GM12872 (cell line): Measurements from ENCODE around the gene DBNDD1.

Experiments used
- CTCF ChIP-seq: IDR thresholded peaks from 3 replicates; pipeline ENCODE4 v1.5.1; 2011; ENCODE audit warnings: low read depth, mild to moderate bottlenecking, low read length, moderate library complexity; ENCODE audit not compliant: insufficient read depth

DBNDD1 gene

GRCh38 chr16:90042946-90043514 is 23.8 kb upstream of the DBNDD1 start:
- no peak for TF ChIP-seq CTCF

GRCh38 chr16:90041896-90042473 is 22.7 kb upstream of the DBNDD1 start:
- TF ChIP-seq CTCF: no peak

GRCh38 chr16:90040152-90041023 is 21.1 kb upstream of the DBNDD1 start:
- TF ChIP-seq CTCF: no peak

GRCh38 chr16:90037276-90037675 is 18.0 kb upstream of the DBNDD1 start:
- TF ChIP-seq CTCF: no peak

GRCh38 chr16:90035902-90036301 is 16.6 kb upstream of the DBNDD1 start:
- TF ChIP-seq CTCF: no peak

- no peak for TF ChIP-seq CTCF
These were observed 15.2 kb upstream of the DBNDD1 start for GRCh38 chr16:90034504-90034903.

GRCh38 chr16:90033387-90033786 is 14.1 kb upstream of the DBNDD1 start:
- TF ChIP-seq CTCF: no peak
